Fibroblast of pulmonary artery (primary cell): ENCODE results near the gene FRMD6.

Experiments used
- DNase-seq: peaks from one replicate; pipeline ENCODE4 v3.0.0-alpha.2; 2010; ENCODE audit warnings: low read depth
- H3K4me3 ChIP-seq: replicated peaks from 2 replicates; pipeline ENCODE4 v1.5.1; 2011; ENCODE audit warnings: low read depth, mild to moderate bottlenecking, control low read depth, low read length, moderate library complexity
- CTCF ChIP-seq: IDR thresholded peaks from 2 replicates; pipeline ENCODE4 v1.5.1; 2011; ENCODE audit warnings: mild to moderate bottlenecking, control low read depth, low read length, inconsistent platforms; ENCODE audit errors: missing control alignments

Gene FRMD6

GRCh38 chr14:51691176-51691575 is 39.5 kb downstream of the FRMD6 start:
- DNase-seq, result no peak
- no peak for TF ChIP-seq CTCF
- no peak overlapping the region for H3K4me3 ChIP-seq

DNA sequence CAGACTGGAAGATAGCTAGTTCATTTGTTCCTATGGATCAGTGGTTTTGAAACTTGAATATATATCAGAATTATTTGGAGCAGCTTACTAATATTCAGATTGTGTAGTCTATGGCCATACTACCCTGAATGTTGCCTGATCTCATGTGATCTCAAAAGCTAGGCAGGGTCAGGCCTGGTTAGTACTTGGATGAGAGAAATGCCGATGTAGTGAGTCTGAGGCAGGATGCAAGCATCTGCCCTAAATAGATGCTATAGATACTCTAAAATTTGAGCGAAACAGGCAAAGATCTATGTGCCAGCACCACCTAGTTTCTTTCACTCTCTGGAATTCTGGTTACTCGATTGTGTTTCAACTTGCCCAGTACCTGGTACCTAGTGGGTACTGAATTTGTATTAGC is 40.9 kb downstream of the FRMD6 start:
- DNase-seq, result no peak
- no peak for TF ChIP-seq CTCF

DNA sequence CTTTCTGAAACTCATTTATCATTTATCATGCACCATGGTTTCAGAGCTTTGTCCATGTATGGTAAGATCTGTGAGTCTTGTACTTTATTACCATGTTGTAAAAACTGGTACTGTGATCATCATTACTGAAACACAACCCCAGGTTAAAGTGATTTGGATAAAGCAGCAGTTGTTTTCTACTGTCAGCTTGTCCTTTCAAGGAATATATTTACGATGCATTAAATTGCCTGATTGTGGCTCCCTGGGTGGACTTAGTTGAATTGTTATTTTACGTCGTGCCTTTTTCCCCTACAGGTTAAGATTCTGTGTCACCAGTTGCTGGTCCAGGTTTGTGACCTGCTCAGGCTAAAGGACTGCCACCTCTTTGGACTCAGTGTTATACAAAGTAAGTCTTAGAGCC is 46.1 kb downstream of the FRMD6 start:
- DNase-seq, result no peak
- H3K4me3 ChIP-seq, result no peak overlapping the region
- no peak for TF ChIP-seq CTCF

More for the DNA sequence above, 40.9 kb downstream of the FRMD6 start:
- H3K4me3 ChIP-seq, result no peak overlapping the region

GRCh38 chr14:51701951-51702350 is 50.2 kb downstream of the FRMD6 start:
- no peak for DNase-seq
- no peak for TF ChIP-seq CTCF
- no peak overlapping the region for H3K4me3 ChIP-seq

GRCh38 chr14:51703787-51704186 is 52.1 kb downstream of the FRMD6 start:
- no peak for DNase-seq
- H3K4me3 ChIP-seq, result no peak overlapping the region
- no peak for TF ChIP-seq CTCF

GRCh38 chr14:51704545-51704944 is 52.8 kb downstream of the FRMD6 start:
- TF ChIP-seq CTCF, result no peak
- DNase-seq, result no peak

DNA sequence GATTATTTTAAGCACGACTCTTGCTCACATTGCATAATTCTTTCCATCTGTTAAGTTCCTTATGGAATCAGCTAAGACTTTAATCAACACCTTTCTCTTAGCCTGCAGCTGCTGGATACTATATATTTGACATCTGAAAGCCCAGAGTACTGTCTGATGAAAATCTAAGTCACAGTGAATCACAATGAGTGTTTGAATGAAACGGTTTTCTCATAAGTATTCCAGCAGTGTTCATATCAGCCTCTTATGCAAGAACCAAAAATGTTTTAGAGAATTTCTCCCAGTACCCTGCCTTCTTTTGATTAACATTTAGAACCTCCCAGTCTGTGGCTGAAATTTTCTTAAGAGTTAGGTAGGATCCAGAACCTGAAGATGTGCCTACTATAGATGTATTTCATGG is 55.6 kb downstream of the FRMD6 start:
- no peak overlapping the region for H3K4me3 ChIP-seq
- DNase-seq, result no peak
- no peak for TF ChIP-seq CTCF

More at GRCh38 chr14:51704545-51704944, 52.8 kb downstream of the FRMD6 start:
- H3K4me3 ChIP-seq, result no peak overlapping the region
